Measurements from ENCODE around the gene CCM2L.
"Not testable (repeated sequence)": the region's sequence is repeated elsewhere in the genome, so short reads cannot be mapped to it uniquely, and the experiment has no call there.

Gene CCM2L

GRCh38 chr20:32028647-32029372 lies 18.6 kb downstream of the CCM2L start:
- DNase-seq (ENCODE audit: low read depth, low spot score), result no peak

- DNase-seq (ENCODE audit: low read depth, low spot score), result no peak
Measured at GRCh38 chr20:32029561-32029960, 19.3 kb downstream of the CCM2L start.

DNA sequence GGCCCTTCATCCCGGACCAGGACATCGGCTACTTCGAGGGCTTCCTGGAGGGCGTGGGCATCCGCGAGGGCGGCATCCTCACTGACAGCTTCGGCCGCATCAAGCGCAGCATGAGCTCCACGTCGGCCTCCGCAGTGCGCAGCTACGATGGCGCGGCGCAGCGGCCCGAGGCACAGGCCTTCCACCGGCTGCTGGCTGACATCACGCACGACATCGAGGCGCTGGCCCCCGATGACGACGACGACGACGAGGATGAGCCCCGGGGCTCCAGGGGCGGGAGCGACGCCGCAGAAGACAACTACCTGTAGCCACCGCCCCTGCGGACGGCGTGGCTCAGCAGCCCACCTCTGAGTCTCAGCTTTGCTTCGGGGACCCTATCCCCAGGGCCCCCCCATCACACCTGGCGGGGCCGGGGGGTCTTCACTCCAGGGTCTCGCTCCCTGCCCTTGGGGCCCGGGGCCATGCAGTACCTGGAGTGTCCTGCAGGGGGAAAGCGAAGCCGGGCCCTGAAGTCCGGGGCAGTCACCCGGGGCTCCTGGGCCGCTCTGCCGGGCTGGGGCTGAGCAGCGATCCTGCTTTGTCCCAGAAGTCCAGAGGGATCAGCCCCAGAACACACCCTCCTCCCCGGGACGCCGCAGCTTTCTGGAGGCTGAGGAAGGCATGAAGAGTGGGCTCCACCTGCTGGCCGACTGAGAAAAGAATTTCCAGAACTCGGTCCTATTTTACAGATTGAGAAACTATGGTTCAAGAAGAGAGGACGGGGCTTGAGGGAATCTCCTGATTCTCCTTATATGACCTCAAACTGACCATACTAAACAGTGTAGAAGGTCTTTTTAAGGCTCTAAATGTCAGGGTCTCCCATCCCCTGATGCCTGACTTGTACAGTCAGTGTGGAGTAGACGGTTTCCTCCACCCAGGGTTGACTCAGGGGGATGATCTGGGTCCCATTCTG lies 21.0 kb downstream of the CCM2L start:
- DNase-seq (ENCODE audit: low read depth, low spot score), result peak; percentile 28

DNA sequence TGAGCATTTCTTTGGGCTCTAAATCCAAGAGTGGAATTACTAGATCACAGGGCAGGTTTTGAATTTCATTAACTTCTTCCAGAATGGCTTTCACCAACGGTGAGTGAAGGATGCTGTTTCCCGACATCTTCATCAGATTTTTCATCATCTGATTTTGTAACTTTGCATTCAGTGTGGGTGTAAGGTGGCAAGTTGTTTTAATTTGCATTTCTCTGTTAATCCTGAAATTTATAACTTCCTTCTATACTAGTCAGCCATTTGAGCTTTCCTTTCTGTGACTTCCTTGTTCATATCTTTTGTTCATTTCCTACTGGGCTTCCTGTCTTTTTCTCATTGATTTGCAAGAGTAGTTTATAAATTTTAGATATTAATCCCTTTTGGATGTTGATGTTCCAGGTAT lies 23.1 kb downstream of the CCM2L start:
- no peak for DNase-seq (ENCODE audit: low read depth, low spot score)

DNA sequence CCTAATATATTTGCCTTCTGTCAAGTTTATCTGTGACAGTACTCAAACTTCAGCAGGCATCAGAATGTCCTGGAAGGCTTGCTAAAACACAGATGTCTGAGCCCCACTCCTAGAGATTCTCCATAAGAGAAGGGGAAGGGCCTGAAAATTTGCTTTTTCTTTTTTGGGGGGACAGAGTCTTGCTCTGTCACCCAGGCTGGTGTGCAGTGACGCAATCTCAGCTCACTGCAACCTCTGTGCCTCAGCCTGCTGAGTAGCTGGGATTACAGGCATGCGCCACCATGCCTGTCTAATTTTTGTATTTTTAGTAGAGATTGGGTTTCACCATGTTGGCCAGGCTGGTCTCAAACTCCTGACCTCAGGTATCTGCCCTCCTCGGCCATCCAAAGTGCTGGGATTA lies 23.5 kb downstream of the CCM2L start:
- DNase-seq (ENCODE audit: low read depth, low spot score), result not testable (repeated sequence)

GRCh38 chr20:32034581-32035425 lies 24.6 kb downstream of the CCM2L start:
- no peak for DNase-seq (ENCODE audit: low read depth, low spot score)

DNA sequence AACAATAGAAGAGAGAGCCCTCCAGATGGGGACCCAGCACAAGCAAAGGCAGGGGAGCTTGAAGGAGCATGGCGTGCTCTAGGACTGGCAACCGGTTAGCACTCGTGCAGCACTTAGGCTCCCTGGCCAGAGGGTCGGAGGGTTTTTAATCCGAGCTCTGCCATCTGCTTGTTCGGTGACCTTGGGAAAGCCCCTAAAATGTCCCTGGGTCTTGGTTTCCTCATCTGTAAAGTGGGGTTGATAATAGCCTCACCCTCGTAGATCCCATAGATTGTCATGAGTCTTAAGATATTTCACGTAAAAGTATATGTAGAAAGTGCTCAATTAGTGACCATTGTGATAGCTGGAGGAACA lies 25.2 kb downstream of the CCM2L start:
- no peak for DNase-seq (ENCODE audit: low read depth, low spot score)

- DNase-seq (ENCODE audit: low read depth, low spot score), result no peak
Measured at GRCh38 chr20:32036252-32036651, 26.0 kb downstream of the CCM2L start.

DNA sequence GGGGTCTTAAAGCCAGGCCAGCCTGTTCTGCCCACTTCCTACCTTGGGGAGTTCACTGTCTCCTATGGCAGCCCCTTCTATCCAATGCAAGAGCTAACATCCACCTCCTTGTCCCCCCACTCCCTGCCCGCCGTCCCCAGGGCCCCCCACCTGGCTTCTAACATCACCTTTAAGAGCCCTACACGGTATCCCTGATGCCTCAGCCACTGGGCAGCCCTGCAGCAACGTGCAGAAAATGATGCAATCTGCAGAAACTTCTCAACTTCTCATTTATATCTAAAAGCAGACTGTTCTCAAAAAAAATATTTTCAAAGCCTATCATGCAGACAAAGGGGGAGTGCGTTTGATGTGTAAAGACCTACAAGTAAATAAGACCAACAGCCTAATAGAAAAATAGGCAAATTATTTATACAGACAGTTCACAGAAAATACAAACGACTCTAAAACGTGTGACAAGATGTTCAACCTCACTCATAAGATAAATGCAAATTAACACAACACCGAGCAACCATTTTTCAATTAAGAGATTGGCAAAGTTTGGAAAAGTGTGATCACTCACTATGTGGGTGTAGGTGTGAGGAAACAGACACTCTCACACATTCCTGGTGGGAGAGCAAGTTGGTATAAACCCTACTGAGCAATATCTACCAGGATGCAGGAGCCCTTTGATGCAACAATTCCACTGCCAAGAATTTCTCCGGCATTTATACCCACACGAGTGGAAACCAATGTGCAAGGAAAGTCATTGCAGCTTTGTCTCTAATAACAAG lies 26.7 kb downstream of the CCM2L start:
- no peak for DNase-seq (ENCODE audit: low read depth, low spot score)

DNA sequence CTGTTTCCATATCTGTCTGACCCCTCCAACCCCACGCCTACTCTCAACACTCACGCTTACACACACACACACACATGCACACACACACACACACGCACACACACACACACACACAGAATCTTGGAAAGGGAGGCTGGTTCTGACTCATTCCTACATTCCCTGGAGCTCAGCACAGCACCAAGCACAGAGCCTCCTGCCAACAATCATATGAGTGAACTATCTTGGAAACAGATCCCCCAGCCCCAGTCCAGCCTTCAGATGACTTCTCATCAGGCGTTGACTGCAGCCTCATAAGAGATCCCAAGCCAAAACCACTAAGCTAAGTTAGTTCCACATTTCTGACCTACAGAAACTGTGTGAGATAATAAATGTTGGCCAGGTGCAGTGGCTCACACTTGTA lies 27.7 kb downstream of the CCM2L start:
- DNase-seq (ENCODE audit: low read depth, low spot score), result no peak

DNA sequence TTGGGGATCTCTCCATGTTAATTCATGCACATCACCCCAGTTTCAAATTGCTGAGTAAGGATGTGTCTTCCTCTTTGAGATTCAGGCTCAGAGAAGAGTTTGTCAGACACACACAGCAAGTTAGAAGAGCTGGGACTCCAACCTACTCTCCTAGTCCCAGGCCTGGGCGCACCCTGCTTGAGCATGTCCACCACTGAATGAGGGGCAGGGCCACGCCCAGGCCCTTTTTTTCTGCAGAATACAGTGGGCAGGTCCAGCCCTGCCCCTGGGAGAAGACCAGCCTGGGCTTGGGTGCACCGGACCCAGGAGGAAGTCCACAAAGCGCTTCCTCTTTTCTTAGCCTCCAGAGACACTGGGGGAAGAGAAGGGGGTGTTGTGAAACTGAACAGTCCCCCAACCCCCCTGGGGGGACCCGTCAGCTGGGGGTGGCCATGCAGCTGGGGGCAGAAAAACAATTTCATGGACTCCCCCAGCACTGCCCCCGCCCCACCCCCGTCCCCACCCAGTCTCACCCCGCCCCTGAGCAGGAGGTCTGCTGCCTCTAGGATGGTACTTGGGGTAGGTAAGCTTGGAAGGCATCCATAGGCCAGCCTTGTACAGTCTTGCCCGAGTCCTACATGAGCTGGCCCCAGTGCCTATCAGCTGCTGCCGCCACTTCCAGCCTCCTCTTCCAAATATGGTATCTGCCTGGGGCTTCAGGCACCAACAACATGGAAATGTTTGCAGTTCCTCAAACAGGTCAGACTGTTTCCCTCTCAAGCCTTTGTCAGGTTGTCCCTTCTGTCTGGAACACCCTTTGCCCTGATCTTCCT lies 30.1 kb downstream of the CCM2L start:
- no peak for DNase-seq (ENCODE audit: low read depth, low spot score)

DNA sequence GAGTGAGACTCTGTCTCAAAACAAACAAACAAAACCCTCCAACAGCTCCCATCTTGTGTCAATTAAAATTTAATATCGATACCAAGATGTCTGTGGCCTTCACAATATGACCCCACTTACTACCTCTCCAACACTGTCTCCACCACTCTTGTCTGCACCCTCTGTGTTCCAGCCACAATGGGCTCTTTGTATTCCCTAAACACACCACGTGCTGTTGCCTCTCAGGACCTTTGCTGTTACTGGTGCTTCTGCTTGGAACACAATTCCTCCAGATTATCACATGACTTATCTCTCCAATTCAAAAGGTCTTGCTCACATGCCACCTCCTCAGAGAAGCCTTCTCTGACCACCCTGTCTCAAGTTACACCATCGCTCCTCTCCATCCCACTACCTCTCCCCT lies 35.8 kb downstream of the CCM2L start:
- no peak for DNase-seq (ENCODE audit: low read depth, low spot score)

DNA sequence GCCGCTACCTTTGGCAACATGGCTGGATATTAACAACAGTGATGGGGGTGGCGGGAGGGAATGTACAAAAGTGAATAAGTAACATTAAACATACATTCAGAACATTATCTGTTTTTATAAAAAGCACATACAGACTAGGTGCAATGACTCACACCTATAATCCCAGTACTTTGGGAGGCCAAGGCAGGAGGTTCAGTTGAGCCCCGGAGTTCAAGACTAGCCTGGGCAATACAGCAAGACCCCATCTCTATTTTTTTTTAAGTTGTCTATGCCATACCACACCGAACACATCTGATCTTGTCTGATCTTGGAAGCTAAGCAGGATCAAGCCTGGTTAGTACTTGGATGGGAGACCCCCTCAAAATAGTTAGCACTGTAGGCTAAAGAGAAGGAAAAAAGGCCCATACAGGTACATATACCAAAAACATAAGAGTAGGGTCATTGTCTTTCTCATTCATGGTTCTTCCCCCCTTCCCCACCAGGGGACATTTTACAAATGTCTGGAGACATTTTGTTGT lies 40.1 kb downstream of the CCM2L start:
- DNase-seq (ENCODE audit: low read depth, low spot score), result no peak

DNA sequence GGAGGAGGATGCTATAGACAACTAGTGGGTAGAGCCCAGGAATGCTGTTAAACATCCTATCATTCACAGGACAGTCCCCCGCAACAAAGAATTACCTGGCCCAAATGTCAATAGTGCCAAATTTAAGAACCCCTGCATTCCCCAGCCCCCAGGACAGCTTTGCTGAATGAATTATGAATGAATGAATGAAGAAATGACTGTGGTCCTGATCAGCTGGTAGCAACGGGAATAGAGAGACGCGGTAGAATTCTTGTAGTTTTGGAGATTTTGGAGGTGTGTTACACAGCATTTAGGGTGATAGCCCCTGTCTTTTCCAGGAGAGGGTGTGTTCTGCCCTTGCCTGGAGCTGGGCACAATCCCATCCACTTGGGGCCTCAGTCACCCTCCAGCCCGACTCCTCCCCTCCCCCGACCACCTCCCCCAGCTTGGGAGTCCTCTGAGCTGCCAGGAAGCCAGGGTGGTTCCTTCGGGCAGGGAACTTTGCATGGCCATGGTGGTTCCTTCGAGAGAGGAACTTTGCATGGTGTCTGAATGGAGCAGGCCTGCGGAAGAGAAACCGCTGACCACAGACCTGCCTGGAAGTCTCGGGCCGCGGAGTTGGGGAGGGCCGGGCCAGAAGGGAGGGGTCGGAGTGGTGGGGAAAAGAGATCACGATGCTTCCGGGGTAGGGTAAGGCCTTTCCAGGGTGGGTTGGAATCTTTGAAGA lies 40.8 kb downstream of the CCM2L start:
- no peak for DNase-seq (ENCODE audit: low read depth, low spot score)

- DNase-seq (ENCODE audit: low read depth, low spot score), result no peak
Measured at GRCh38 chr20:32051720-32052089, 41.5 kb downstream of the CCM2L start.

DNA sequence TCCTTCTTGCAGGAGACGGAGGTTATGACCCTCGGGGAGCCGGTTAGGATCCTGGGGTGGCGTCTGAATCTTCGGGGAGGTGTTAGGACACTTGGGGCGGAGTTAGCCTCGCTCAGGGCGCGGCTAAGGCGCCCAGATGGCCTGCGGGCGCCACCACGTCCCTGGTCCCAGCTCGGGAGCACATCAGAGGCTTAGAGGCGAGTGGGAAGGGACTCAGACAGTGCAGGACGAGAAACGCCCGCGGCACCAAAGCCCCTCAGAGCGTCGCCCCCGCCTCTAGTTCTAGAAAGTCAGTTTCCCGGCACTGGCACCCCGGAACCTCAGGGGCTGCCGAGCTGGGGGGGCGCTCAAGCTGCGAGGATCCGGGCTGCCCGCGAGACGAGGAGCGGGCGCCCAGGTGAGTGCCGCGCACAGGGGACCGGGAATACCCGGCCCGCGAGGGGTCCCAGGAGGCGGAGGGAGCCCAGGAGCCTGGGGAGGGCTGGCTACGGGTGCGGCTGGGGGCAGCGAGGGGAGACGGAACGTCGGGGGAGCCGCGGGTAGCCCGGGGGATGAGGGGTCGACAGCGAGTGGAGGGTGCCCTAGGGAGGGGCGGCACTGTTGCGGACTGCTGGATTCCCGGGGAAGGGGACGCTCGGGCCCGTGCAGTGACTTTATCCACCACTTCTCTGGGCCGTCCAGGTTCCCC lies 42.0 kb downstream of the CCM2L start, which contains the start of gene HCK:
HCK (plus strand) TSS at position 153 of the 688 bp plus-strand sequence.
- DNase-seq (ENCODE audit: low read depth, low spot score), result no peak

GRCh38 chr20:32052778-32053362 lies 42.6 kb downstream of the CCM2L start:
- DNase-seq (ENCODE audit: low read depth, low spot score), result no peak

GRCh38 chr20:32053648-32054047 lies 43.4 kb downstream of the CCM2L start:
- no peak for DNase-seq (ENCODE audit: low read depth, low spot score)
